ENCODE measurements around the gene KRT81. TPM values are rescaled to one million over a fixed set of nuclear protein-coding genes. Genes with fewer than 3 reads are reported as not detected.
"Not testable (repeated sequence)": the region's sequence is repeated elsewhere in the genome, so short reads cannot be mapped to it uniquely, and the experiment has no call there.

KRT81 gene
- total RNA-seq, 4 donors from 2014 or later = not detected

- no peak for ATAC-seq (ENCODE audit: low FRiP score)
Observed at GRCh38 chr12:52296572-52297215, 5.4 kb upstream of the KRT81 start.

GRCh38 chr12:52295663-52296062 lies 4.3 kb upstream of the KRT81 start:
- ATAC-seq (ENCODE audit: low FRiP score) (no peak), DNase-seq (ENCODE audit: low spot score) (no peak)
- no peak for TF ChIP-seq CTCF (IDR thresholded peaks at IDR 0.05)

More at GRCh38 chr12:52296572-52297215, 5.4 kb upstream of the KRT81 start:
- TF ChIP-seq CTCF (IDR thresholded peaks at IDR 0.05) = no peak
- no peak for DNase-seq (ENCODE audit: low spot score)

- ATAC-seq (ENCODE audit: low FRiP score) = no peak
- no peak for DNase-seq (ENCODE audit: low spot score)
- TF ChIP-seq CTCF (IDR thresholded peaks at IDR 0.05) = no peak
Observed at GRCh38 chr12:52294803-52295202, 3.5 kb upstream of the KRT81 start.

GRCh38 chr12:52293926-52294325 lies 2.6 kb upstream of the KRT81 start:
- no peak for TF ChIP-seq CTCF (IDR thresholded peaks at IDR 0.05)
- no peak for DNase-seq (ENCODE audit: low spot score)
- no peak for ATAC-seq (ENCODE audit: low FRiP score)

- not testable (repeated sequence) for ATAC-seq (ENCODE audit: low FRiP score); DNase-seq (ENCODE audit: low spot score)
Observed at GRCh38 chr12:52290483-52291134, 725 bp downstream of the KRT81 start.

- DNase-seq (ENCODE audit: low spot score); ATAC-seq (ENCODE audit: low FRiP score): not testable (repeated sequence)
Observed at GRCh38 chr12:52287816-52288805, 3.2 kb downstream of the KRT81 start.

GRCh38 chr12:52286857-52287785 lies 4.2 kb downstream of the KRT81 start:
- ATAC-seq (ENCODE audit: low FRiP score); DNase-seq (ENCODE audit: low spot score): not testable (repeated sequence)
